Loucy (cell line): ENCODE results near the gene ATG4B.

Experiments
- H2AFZ ChIP-seq: fragments of 200-600 bp; sonication (generic); 2 replicates; pipeline ENCODE4 v1.6.0; 2016; ENCODE audit warnings: antibody characterized with exemption, mild to moderate bottlenecking, low read length, moderate library complexity
- H3F3A ChIP-seq: fragments of 200-600 bp; 2 replicates; pipeline ENCODE4 v1.6.0; 2016; ENCODE audit warnings: antibody characterized with exemption, low read depth, mild to moderate bottlenecking
- H3K27me3 ChIP-seq: fragments of 200-600 bp; sonication (generic); 2 replicates; pipeline ENCODE4 v1.6.1; 2014; ENCODE audit warnings: low read length, mild to moderate bottlenecking; ENCODE audit not compliant: insufficient read depth, poor library complexity, severe bottlenecking
- H3K36me3 ChIP-seq: fragments of 200-600 bp; sonication (generic); 2 replicates; pipeline ENCODE4 v1.6.1; 2016; ENCODE audit warnings: low read length; ENCODE audit not compliant: insufficient read depth
- H3K4me1 ChIP-seq: fragments of 200-600 bp; sonication (generic); 2 replicates; pipeline ENCODE4 v1.5.1; 2014; ENCODE audit warnings: low read length, mild to moderate bottlenecking; ENCODE audit not compliant: insufficient read depth, poor library complexity, severe bottlenecking
- H3K4me2 ChIP-seq: fragments of 200-600 bp; sonication (generic); 2 replicates; pipeline ENCODE4 v1.6.0; 2014; ENCODE audit warnings: antibody characterized with exemption, low read length, low read depth, mild to moderate bottlenecking; ENCODE audit not compliant: poor library complexity, severe bottlenecking
- H3K4me3 ChIP-seq: fragments of 200-600 bp; sonication (generic); 2 replicates; pipeline ENCODE4 v1.5.1; 2014; ENCODE audit warnings: low read length, mild to moderate bottlenecking, mixed read lengths; ENCODE audit not compliant: poor library complexity, severe bottlenecking
- H3K79me2 ChIP-seq: fragments of 200-600 bp; sonication (generic); 2 replicates; pipeline ENCODE4 v1.6.1; 2014; ENCODE audit warnings: low read length; ENCODE audit not compliant: insufficient read depth
- H3K9ac ChIP-seq: fragments of 200-600 bp; sonication (generic); 2 replicates; pipeline ENCODE4 v1.6.0; 2014; ENCODE audit warnings: mild to moderate bottlenecking, low read depth, low read length, moderate library complexity; ENCODE audit not compliant: poor library complexity, severe bottlenecking
- H3K9me2 ChIP-seq: fragments of 200-600 bp; sonication (generic); replicated peaks from 2 replicates; pipeline ENCODE4 v1.6.1; 2016; ENCODE audit warnings: low read depth, low read length, mixed read lengths
- H3K9me3 ChIP-seq: fragments of 200-600 bp; sonication (generic); 2 replicates; pipeline ENCODE4 v1.6.1; 2014; ENCODE audit warnings: mild to moderate bottlenecking, antibody characterized with exemption, low read length, low read depth; ENCODE audit not compliant: insufficient read depth
- H4K20me1 ChIP-seq: fragments of 200-600 bp; sonication (generic); 2 replicates; pipeline ENCODE4 v1.6.0; 2014; ENCODE audit warnings: antibody characterized with exemption, low read length, mild to moderate bottlenecking; ENCODE audit not compliant: insufficient read depth, poor library complexity, severe bottlenecking
- CTCF ChIP-seq: fragments of 200-600 bp; sonication (generic); conservative IDR thresholded peaks from 2 replicates; pipeline ENCODE4 v1.5.1; 2014; ENCODE audit warnings: mild to moderate bottlenecking, antibody characterized with exemption, low read length
- EZH2phosphoT487 ChIP-seq: fragments of 200-600 bp; IDR thresholded peaks from 2 replicates; pipeline ENCODE4 v1.6.1; 2018; ENCODE audit warnings: antibody characterized with exemption, mild to moderate bottlenecking, moderate library complexity, borderline replicate concordance

Gene ATG4B

GRCh38 chr2:241645056-241645914 is 7.8 kb downstream of the ATG4B start:
- Histone ChIP-seq H3K4me3 (no peak overlapping the region), H2AFZ (no peak overlapping the region), H3K36me3 (no peaks in the 10 kb centered on the region; the same call in 1 of the 2 replicates), H3K27me3 (no peaks in the 10 kb centered on the region), H3F3A (no peaks in the 10 kb centered on the region), H3K4me1 (peaks cover 6% of the 10 kb centered on the region), H3K9me2 (no peaks in the 10 kb centered on the region), H3K9ac (no peak overlapping the region), H3K4me2 (no peak overlapping the region), H4K20me1 (peaks cover 53% of the 10 kb centered on the region), H3K9me3 (no peaks in the 10 kb centered on the region), H3K79me2 (peaks cover 93% of the 10 kb centered on the region)
- TF ChIP-seq EZH2phosphoT487 (no peak), CTCF (no peak)

GRCh38 chr2:241645915-241646645 is 8.6 kb downstream of the ATG4B start:
- H3K4me1 ChIP-seq = peaks cover 6% of the 10 kb centered on the region
- peaks cover 93% of the 10 kb centered on the region for H3K79me2 ChIP-seq
- H3K9ac ChIP-seq = no peak overlapping the region
- no peak overlapping the region for H3K4me2 ChIP-seq
- no peaks in the 10 kb centered on the region for H3K9me2 ChIP-seq
- TF ChIP-seq CTCF (no peak), EZH2phosphoT487 (no peak)
- no peaks in the 10 kb centered on the region for H3K27me3 ChIP-seq
- H4K20me1 ChIP-seq = peaks cover 55% of the 10 kb centered on the region
- H3K4me3 ChIP-seq = no peak overlapping the region
- H2AFZ ChIP-seq = no peak overlapping the region
- peaks cover 2% of the 10 kb centered on the region; the same call in 1 of the 2 replicates for H3K36me3 ChIP-seq
- H3F3A ChIP-seq = no peaks in the 10 kb centered on the region
- H3K9me3 ChIP-seq = no peaks in the 10 kb centered on the region

DNA sequence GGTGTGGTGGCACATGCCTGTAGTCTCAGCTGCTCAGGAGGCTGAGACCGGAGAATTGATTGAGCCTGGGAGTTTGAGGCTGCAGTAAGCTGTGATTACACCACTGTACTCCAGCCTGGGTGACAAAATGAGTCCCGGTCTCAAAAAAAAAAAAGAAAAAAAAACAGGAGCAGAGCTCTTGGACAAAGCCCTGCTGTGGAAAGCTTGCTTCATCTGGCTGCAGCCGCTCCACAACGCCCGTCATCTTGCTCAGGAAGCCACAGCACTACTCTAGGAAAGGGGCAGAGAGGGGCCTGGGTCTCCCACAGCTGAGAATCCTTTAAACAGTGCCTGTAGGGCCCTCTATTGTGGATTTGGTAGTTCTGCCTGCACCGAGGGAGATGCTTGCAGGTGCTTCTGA is 11.0 kb downstream of the ATG4B start:
- no peaks in the 10 kb centered on the region for H3K9me3 ChIP-seq
- H3K4me1 ChIP-seq = no peaks in the 10 kb centered on the region
- H3K36me3 ChIP-seq = peaks cover 25% of the 10 kb centered on the region; the same call in 1 of the 2 replicates
- peaks cover 70% of the 10 kb centered on the region for H3K79me2 ChIP-seq
- no peak overlapping the region for H3K4me2 ChIP-seq
- H2AFZ ChIP-seq = no peak overlapping the region
- no peaks in the 10 kb centered on the region for H3F3A ChIP-seq
- peaks cover 44% of the 10 kb centered on the region for H4K20me1 ChIP-seq
- no peaks in the 10 kb centered on the region for H3K27me3 ChIP-seq
- no peak overlapping the region for H3K4me3 ChIP-seq
- H3K9ac ChIP-seq = no peak overlapping the region
- no peak for TF ChIP-seq EZH2phosphoT487
- no peak for TF ChIP-seq CTCF
- no peaks in the 10 kb centered on the region for H3K9me2 ChIP-seq
